Psoas muscle (tissue), 8 donors: ENCODE data around the gene C2orf68. TPM values are rescaled to one million over a fixed set of nuclear protein-coding genes. Genes with fewer than 3 reads are reported as not detected.
"Not testable (repeated sequence)": the region's sequence is repeated elsewhere in the genome, so short reads cannot be mapped to it uniquely, and the experiment has no call there.

Source experiments
- ATAC-seq, 4 donors: fragments of 200-7000 bp; cut with Tn5 transposase; one replicate each; pipeline ENCODE4 v1.9.1; 2020; ENCODE audit warnings: moderate library complexity in 3 of 4, mild to moderate bottlenecking in 2 of 4
- DNase-seq, 2 donors: peaks; one replicate each; pipeline ENCODE4 v3.0.0-alpha.2; 2020
- H3K27ac ChIP-seq: fragments of 200-600 bp; one replicate; pipeline ENCODE4 v1.8.0; 2022
- H3K27me3 ChIP-seq, 3 donors: fragments of 200-600 bp in 1 of 3; one replicate each; pipeline versions ENCODE4 v1.6.1 to v1.8.0; 2013 to 2022; ENCODE audit warnings: low read length in 2 of 3, mild to moderate bottlenecking in 2 of 3, moderate library complexity in 1 of 3; ENCODE audit not compliant: insufficient read depth in 3 of 3
- H3K36me3 ChIP-seq, 2 donors: fragments of 200-600 bp in 1 of 2; one replicate each; pipeline versions ENCODE4 v1.6.1 to v1.8.0; 2013 to 2022; ENCODE audit warnings: low read depth in 1 of 2, mild to moderate bottlenecking in 1 of 2, moderate library complexity in 1 of 2; ENCODE audit not compliant: insufficient read depth in 1 of 2
- H3K4me1 ChIP-seq: fragments of 200-600 bp; one replicate; pipeline ENCODE4 v1.8.0; 2022
- H3K4me3 ChIP-seq: fragments of 200-600 bp; one replicate; pipeline ENCODE4 v1.8.0; 2022; ENCODE audit warnings: mild to moderate bottlenecking
- H3K9me3 ChIP-seq: fragments of 200-600 bp; one replicate; pipeline ENCODE4 v1.8.0; 2022
- WGBS, 3 donors: extraction: QIAGEN DNeasy Blood & Tissue Kit; methylation state at CpG; one replicate each; pipeline versions ENCODE4 v1.1.6 to v1.1.7; 2013; 5-methylcytosine and 5-hydroxymethylcytosine counted together
- intact Hi-C, 2 donors: fragments of 100-400 bp; cut with DNase I; formaldehyde crosslinking; loops; one replicate each; pipeline versions ENCODE4 v1.11.0 to v1.14.2; 2022
- polyA plus RNA-seq, 3 donors: library from polyadenylated mRNA; stranded (reverse); fragments of 200-250 nt; gene quantifications; one replicate each; pipeline ENCODE4 v1.2.3, GENCODE V29; 2013
- total RNA-seq, 4 donors: library from RNA; stranded (reverse); fragmentation: NEBNext Ultra II Directional in 2 of 4; extraction: Animal tissue kit (Norgen Biotek cat#: 25700) in 2 of 4; gene quantifications; one replicate each; pipeline versions ENCODE4 v1.2.1 to v1.2.4, GENCODE V29; 2021 to 2023
- TF ChIP-seq, protein P1 (sequence below): fragments of 200-600 bp; IDR thresholded peaks from one replicate; pipeline ENCODE4 v1.8.0; 2022; ENCODE audit warnings: antibody characterized with exemption
- donor health status: healthy with polysubstance abuse.
- donor health status: DM: no; HTN: no; CAD: no; lungs with moderate emphysema.
- donor health status: Bipolar disorder and iron deficiency.
- donor health status: healthy.
- donor health status: DM: yes; HTN: yes; CAD: no.
- donor health status: DM: no; HTN: no; CAD: no.
- donor health status: DM: no; HTN: no; CAD: no.
- donor health status: DM: yes; HTN: yes; CAD: no.

C2orf68 gene
- total and polyA plus RNA-seq, 7 donors, result 26.9 to 76.0 (median 45.6) TPM

GRCh38 chr2:85605406-85606115, 6.3 kb downstream of the C2orf68 start:
- 36 to 45% (median 40%) methylated on average over 4 of the region's 4 CpGs for WGBS, 3 donors
- peak overlapping the region; percentile 74 for H3K4me3 ChIP-seq
- H3K9me3 ChIP-seq, result no peaks in the 10 kb centered on the region
- peaks cover 77% of the 10 kb centered on the region for H3K4me1 ChIP-seq
- peak overlapping the region; percentile 89 for H3K27ac ChIP-seq
- TF ChIP-seq, protein P1, sequence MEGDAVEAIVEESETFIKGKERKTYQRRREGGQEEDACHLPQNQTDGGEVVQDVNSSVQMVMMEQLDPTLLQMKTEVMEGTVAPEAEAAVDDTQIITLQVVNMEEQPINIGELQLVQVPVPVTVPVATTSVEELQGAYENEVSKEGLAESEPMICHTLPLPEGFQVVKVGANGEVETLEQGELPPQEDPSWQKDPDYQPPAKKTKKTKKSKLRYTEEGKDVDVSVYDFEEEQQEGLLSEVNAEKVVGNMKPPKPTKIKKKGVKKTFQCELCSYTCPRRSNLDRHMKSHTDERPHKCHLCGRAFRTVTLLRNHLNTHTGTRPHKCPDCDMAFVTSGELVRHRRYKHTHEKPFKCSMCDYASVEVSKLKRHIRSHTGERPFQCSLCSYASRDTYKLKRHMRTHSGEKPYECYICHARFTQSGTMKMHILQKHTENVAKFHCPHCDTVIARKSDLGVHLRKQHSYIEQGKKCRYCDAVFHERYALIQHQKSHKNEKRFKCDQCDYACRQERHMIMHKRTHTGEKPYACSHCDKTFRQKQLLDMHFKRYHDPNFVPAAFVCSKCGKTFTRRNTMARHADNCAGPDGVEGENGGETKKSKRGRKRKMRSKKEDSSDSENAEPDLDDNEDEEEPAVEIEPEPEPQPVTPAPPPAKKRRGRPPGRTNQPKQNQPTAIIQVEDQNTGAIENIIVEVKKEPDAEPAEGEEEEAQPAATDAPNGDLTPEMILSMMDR, result no peak
- H3K36me3 ChIP-seq, result peaks cover 0 to 28% of the 10 kb centered on the region in 2 donors
- ATAC-seq, result no peak
- no peak for DNase-seq
- intact Hi-C loops, result no loop called here
- no peaks in the 10 kb centered on the region for H3K27me3 ChIP-seq

- no peak for DNase-seq
These were observed 7.1 kb downstream of the C2orf68 start for GRCh38 chr2:85604568-85605339.

GRCh38 chr2:85604133-85604444, 7.8 kb downstream of the C2orf68 start:
- H3K9me3 ChIP-seq, H3K27me3 ChIP-seq, ATAC-seq, intact Hi-C loops, DNase-seq: not testable (repeated sequence)
- peak overlapping the region; percentile 74 for H3K4me3 ChIP-seq
- H3K4me1 ChIP-seq, result peaks cover 71% of the 10 kb centered on the region
- H3K36me3 ChIP-seq, result peaks cover 0 to 36% of the 10 kb centered on the region in 2 donors
- 29 to 44% (median 37%) methylated on average over 3 of the region's 3 CpGs for WGBS, 3 donors
- H3K27ac ChIP-seq, result peak overlapping the region; percentile 89

More at GRCh38 chr2:85604568-85605339, 7.1 kb downstream of the C2orf68 start:
- 24 to 33% (median 24%) methylated on average over 6 of the region's 6 CpGs for WGBS, 3 donors
- TF ChIP-seq, protein P1, result no peak
- H3K4me1 ChIP-seq, result peaks cover 74% of the 10 kb centered on the region
- H3K27ac ChIP-seq, result peak overlapping the region; percentile 89
- peak; percentile 31 to 56 (median 38) for ATAC-seq
- peaks cover 0 to 36% of the 10 kb centered on the region in 2 donors for H3K36me3 ChIP-seq
- no peaks in the 10 kb centered on the region for H3K27me3 ChIP-seq
- H3K9me3 ChIP-seq, result no peaks in the 10 kb centered on the region
- peak overlapping the region; percentile 74 for H3K4me3 ChIP-seq
- intact Hi-C loops, result no loop called here

- intact Hi-C loops, result no loop called here
- WGBS, 3 donors, result 0 to 1% (median 1%) methylated on average over 59 to 73 of the region's 73 CpGs
- Histone ChIP-seq H3K4me3 (peak within 1 kb of the TSS; percentile 74), H3K9me3 (no peaks in the 10 kb centered on the region), H3K4me1 (peaks cover 57% of the 10 kb centered on the region), H3K36me3 (peaks cover 0 to 41% of the 10 kb centered on the region in 2 donors), H3K27me3 (no peaks in the 10 kb centered on the region), H3K27ac (peak within 1 kb of the TSS; percentile 89)
- peak; percentile 80 to 90 (median 88) for ATAC-seq
- TF ChIP-seq, protein P1, result peak; percentile 48
- peak; percentile 98 for DNase-seq
These were observed 9.2 kb downstream of the C2orf68 start, which contains the start of gene TMEM150A for GRCh38 chr2:85602476-85603234. TSS of gene TMEM150A (minus strand) at chr2:85602698. CDS start at chr2:85601948, 750 bp downstream.
